DND-41 (cell line): ENCODE results near the gene SRGAP2C.
A peak's percentile ranks its signal among the peaks of the same experiment; 100 is the strongest.
"Not testable (repeated sequence)": the region's sequence is repeated elsewhere in the genome, so short reads cannot be mapped to it uniquely, and the experiment has no call there.

Experiments
- ATAC-seq: fragments of 200-7000 bp; cut with Tn5 transposase; 3 replicates; pipeline ENCODE4 v1.9.1; 2021; ENCODE audit warnings: low read depth; ENCODE audit not compliant: insufficient read depth
- DNase-seq: peaks from one replicate; pipeline ENCODE4 v3.0.0-alpha.2; 2020
- H2AFZ ChIP-seq: 2 replicates; pipeline ENCODE4 v1.6.0; 2012; ENCODE audit warnings: low read depth, low read length
- H3K27ac ChIP-seq: 2 replicates; pipeline ENCODE4 v1.5.1; 2012; ENCODE audit warnings: low read length, inconsistent platforms
- H3K27me3 ChIP-seq: fragments of 200-600 bp; sonication (generic); 2 replicates; pipeline ENCODE4 v1.6.0; 2012; ENCODE audit warnings: low read length, mild to moderate bottlenecking, inconsistent platforms; ENCODE audit not compliant: insufficient read depth, poor library complexity
- H3K36me3 ChIP-seq: 2 replicates; pipeline ENCODE4 v1.5.1; 2012; ENCODE audit warnings: low read length, inconsistent platforms; ENCODE audit not compliant: insufficient read depth
- H3K4me1 ChIP-seq: 2 replicates; pipeline ENCODE4 v1.5.1; 2012; ENCODE audit warnings: mild to moderate bottlenecking, low read length; ENCODE audit not compliant: insufficient read depth
- H3K4me2 ChIP-seq: 2 replicates; pipeline ENCODE4 v1.6.0; 2012; ENCODE audit warnings: mild to moderate bottlenecking, moderate library complexity, low read length, inconsistent platforms; ENCODE audit not compliant: insufficient read depth
- H3K4me3 ChIP-seq, 2 experiments: fragments of 200-600 bp in 1 of 2; shearing (Covaris generic) in 1 of 2; 2 replicates each; pipeline ENCODE4 v1.5.1; 2012 to 2016; ENCODE audit warnings: inconsistent platforms in 2 of 2, low read length in 2 of 2, mild to moderate bottlenecking in 2 of 2, low read depth in 1 of 2, moderate library complexity in 1 of 2
- H3K79me2 ChIP-seq: 2 replicates; pipeline ENCODE4 v1.6.0; 2012; ENCODE audit warnings: low read length, inconsistent platforms; ENCODE audit not compliant: insufficient read depth
- H3K9ac ChIP-seq: 2 replicates; pipeline ENCODE4 v1.6.0; 2012; ENCODE audit warnings: low read depth, mild to moderate bottlenecking, inconsistent platforms, low read length, moderate library complexity
- H3K9me3 ChIP-seq: 2 replicates; pipeline ENCODE4 v1.5.1; 2012; ENCODE audit warnings: low read length, moderate library complexity, mild to moderate bottlenecking, inconsistent platforms; ENCODE audit not compliant: insufficient read depth, severe bottlenecking
- H4K20me1 ChIP-seq: 2 replicates; pipeline ENCODE4 v1.6.0; 2012; ENCODE audit warnings: low read length; ENCODE audit not compliant: insufficient read depth

SRGAP2C gene

DNA sequence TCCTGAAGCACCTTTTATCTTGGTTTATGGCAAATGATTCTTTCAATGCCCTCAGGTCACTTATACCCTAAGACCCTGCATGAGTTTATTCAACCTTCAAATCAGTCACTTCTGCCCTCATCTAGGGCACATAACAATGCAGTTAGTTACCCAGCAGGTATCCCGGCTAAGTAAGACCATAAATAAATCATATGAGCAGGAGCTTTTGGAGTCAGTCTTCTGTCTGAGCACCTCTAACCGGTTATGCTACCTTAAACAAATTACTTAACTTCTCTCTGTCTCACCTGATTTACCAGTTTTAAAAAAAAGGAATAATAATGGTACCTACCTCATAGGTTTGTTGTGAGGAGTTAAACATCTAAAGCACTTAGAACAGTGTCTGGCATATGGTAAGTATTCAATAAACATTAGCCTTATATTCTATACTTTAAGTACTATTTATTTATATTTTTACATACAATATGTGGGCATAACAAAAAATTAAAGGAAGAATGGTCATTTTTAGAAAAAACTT, 17.5 kb upstream of the SRGAP2C start:
- H4K20me1 ChIP-seq, H3K27me3 ChIP-seq, H3K4me1 ChIP-seq, H3K4me2 ChIP-seq, DNase-seq, H3K36me3 ChIP-seq, ATAC-seq, H2AFZ ChIP-seq, H3K4me3 ChIP-seq, H3K9ac ChIP-seq, H3K79me2 ChIP-seq, H3K9me3 ChIP-seq, H3K27ac ChIP-seq: not testable (repeated sequence)

DNA sequence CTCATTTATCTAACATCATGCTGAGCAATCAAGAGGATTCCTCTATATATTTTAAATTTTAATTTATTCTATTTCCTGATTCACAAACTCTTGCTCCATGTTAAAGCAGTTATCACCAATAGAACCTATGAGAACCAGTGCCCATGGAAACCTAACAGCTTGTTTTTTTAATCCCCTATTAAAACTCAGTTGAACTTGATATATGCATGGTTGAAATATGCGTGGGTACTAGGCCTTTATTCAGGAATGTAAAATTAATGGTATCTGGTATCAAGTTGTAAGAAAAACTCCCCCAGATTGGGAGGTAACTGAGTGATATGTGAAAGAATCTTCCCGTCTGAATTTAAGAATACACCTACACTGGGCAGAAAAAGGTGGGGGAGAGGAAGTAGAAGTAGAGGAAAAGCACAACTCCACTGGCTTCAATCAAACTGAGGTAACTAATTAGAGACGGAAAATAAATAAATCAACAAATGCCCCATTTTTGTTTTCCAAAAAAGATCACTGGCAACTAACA, 16.6 kb upstream of the SRGAP2C start:
- ATAC-seq, H3K4me3 ChIP-seq, H3K9ac ChIP-seq, H3K4me1 ChIP-seq, H3K79me2 ChIP-seq, H2AFZ ChIP-seq, H3K27ac ChIP-seq, H3K36me3 ChIP-seq, DNase-seq, H3K4me2 ChIP-seq, H3K9me3 ChIP-seq, H3K27me3 ChIP-seq, H4K20me1 ChIP-seq: not testable (repeated sequence)

DNA sequence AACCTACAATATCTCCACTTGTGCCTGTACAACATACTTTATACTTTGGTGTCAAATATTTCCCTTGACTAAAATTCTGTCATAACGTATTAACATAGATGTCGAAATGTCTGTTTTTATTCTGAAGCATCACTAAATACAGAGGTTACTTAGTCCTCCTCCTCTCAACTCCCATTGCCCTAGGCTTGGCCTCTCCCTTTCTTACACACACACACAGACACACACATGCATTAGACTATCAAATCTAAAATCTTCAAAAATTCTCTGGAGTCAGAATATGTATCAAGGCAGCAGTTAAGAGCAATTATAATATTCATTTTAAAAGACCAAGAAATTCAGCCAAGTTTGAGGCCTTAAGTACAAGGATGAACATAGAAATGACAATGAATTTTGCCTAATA, 8.1 kb upstream of the SRGAP2C start:
- not testable (repeated sequence) for H3K36me3 ChIP-seq, DNase-seq, H3K4me3 ChIP-seq, ATAC-seq, H3K4me1 ChIP-seq, H3K27me3 ChIP-seq, H3K79me2 ChIP-seq, H3K27ac ChIP-seq, H3K4me2 ChIP-seq, H4K20me1 ChIP-seq, H2AFZ ChIP-seq, H3K9ac ChIP-seq, H3K9me3 ChIP-seq

DNA sequence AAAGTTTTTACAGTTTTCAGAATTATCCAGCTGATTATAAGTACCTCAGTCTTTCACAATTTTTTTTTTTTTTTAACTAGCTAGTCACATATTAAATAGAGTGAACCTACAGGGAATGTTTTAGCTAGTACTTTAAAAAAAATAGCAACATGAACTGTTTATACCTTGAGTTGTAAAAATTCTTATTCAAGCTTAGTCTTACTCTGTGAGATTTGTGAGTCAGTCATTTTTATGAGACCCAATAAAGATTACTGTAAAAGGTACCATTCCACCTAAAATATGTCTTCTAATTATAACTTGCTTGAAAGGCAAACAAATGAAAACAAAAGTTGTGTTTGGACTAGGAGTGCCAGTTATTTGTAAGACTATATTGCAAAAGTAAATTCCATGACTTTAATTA, 6.6 kb upstream of the SRGAP2C start:
- H3K79me2 ChIP-seq, H2AFZ ChIP-seq, H3K4me1 ChIP-seq, H3K9ac ChIP-seq, H3K4me2 ChIP-seq, H3K27me3 ChIP-seq, H3K27ac ChIP-seq, DNase-seq, H3K4me3 ChIP-seq, ATAC-seq, H3K36me3 ChIP-seq, H4K20me1 ChIP-seq, H3K9me3 ChIP-seq: not testable (repeated sequence)

DNA sequence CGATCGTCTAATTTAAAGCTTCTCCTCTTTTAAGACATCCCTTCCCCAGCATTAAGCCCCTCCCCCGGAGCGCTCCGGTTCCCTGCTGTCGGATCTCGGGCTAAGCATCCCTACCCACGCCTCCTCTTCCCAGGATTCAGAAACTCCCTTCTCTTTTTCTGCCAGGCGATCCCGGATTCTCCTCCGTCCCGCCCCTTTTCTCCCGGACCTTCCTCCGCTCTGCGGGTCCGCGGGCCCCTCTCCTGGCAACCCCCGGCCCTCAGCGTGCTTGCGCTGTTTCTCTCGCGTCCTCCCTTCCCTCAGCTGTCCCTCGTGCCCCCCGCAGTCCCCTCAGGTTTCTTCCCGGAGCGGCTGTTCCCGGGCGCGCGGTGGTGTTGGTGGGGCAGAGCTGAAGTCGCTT, 908 bp upstream of the SRGAP2C start:
- H3K9ac ChIP-seq = peak overlapping the region; percentile 53
- ATAC-seq = not testable (repeated sequence)

DNA sequence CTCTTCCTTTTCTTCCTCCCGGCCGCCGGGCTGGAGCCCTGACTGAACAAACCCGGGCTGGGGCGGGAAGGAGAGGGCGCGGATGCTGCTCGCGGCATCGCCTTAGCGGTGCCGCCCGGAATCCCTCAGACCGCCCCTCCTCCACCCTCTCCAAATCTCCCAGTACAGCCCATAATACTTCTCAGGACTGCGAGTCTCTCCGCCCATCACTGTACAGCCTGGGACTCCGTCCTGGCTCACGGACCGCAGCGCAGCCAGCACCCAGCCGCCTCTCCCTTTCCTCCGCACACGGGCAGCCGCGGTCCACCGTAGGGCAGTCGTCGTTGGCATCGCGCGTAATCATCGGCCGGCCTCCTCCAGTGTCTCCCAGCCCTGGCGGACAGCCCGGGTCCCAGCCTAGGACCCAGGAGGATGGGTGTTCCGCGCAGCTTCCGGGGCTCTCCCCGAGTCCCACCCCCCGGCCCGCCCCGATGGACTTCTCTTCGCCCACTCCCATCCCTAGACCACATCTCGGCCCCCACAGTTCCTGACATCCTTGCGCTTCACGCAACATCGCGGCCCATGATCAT, 449 bp downstream of the SRGAP2C start:
- DNase-seq, H3K4me1 ChIP-seq, H3K9me3 ChIP-seq, H3K27ac ChIP-seq, H2AFZ ChIP-seq, H3K79me2 ChIP-seq, H4K20me1 ChIP-seq, H3K27me3 ChIP-seq, H3K36me3 ChIP-seq, H3K4me2 ChIP-seq: not testable (repeated sequence)
- Histone ChIP-seq H3K4me3 (peak overlapping the region in 1 of 2 experiments; percentile 44; a peak in 1 of 4 replicates), H3K9ac (0 out of 2 replicates have a peak overlapping the region, but pooled peaks have one; percentile 30)
- peak; percentile 8 for ATAC-seq

More for the DNA sequence above, 908 bp upstream of the SRGAP2C start:
- not testable (repeated sequence) for H3K36me3 ChIP-seq, H3K79me2 ChIP-seq, H4K20me1 ChIP-seq, H3K27me3 ChIP-seq, H3K4me1 ChIP-seq, H3K9me3 ChIP-seq
- peak; percentile 24 for DNase-seq
- Histone ChIP-seq H3K4me3 (peak overlapping the region; percentile 20 to 56; a peak in 3 of 4 replicates), H3K27ac (peak overlapping the region; percentile 64; the same call in 1 of the 2 replicates), H3K4me2 (peak overlapping the region; percentile 52; the same call in 1 of the 2 replicates), H2AFZ (peak overlapping the region; percentile 58)

DNA sequence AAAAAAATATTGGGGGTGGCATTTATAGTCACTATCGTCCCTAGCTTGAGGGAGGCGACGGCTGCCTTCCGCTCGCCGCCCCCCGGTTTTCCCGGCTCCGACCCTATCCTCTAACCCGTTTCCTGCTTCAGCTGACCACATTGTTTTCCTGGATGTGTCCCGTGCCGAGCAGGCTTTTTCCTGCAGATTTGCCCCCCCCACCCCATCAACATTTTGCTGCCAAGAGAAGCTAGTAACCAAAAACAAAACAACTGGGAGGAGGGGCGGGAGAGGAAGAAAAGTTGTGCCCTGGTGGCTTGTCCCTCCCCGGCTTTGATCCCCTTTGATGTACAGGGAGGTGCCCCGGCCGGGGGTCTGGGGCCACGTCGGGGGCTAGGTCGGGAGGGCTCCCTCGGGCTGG, 1.4 kb downstream of the SRGAP2C start:
- H3K79me2 ChIP-seq, H3K27me3 ChIP-seq, ATAC-seq, H3K36me3 ChIP-seq, DNase-seq, H3K4me3 ChIP-seq, H3K4me2 ChIP-seq, H3K9ac ChIP-seq, H3K4me1 ChIP-seq, H3K27ac ChIP-seq, H3K9me3 ChIP-seq, H4K20me1 ChIP-seq, H2AFZ ChIP-seq: not testable (repeated sequence)

DNA sequence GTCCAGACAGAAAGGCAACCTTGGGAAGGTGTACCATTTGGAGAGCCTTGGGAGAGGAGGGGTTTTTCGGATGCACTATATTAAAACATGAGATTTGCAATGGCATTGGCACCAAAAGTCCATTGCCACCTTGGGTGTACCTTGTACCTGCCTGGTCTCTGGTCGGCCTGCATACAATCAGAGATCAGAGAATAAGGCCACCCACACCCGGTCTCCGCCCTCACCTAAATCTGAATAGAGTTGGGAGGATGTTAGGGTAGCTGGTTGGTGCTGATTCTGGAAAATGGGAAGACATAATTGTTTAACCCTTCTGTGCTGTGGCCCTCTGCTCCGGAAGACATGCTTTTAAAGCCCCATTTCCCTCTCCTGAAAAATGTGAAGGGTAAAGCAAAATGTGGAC, 3.1 kb downstream of the SRGAP2C start:
- H3K4me2 ChIP-seq = peak overlapping the region; percentile 17; the same call in 1 of the 2 replicates
- not testable (repeated sequence) for H3K27ac ChIP-seq, H3K9ac ChIP-seq, H3K36me3 ChIP-seq, DNase-seq, H3K4me3 ChIP-seq, H2AFZ ChIP-seq, H3K79me2 ChIP-seq, H3K9me3 ChIP-seq, ATAC-seq, H4K20me1 ChIP-seq, H3K27me3 ChIP-seq, H3K4me1 ChIP-seq
